Vagina (tissue), 2 donors: Measurements from ENCODE around the gene HIPK2.

Source experiments
- CTCF ChIP-seq, 3 experiments: fragments of 450-650 bp in 2 of 3; fragments of 200-600 bp in 1 of 3; sonication (generic) in 1 of 3; IDR thresholded peaks; one replicate each; pipeline ENCODE4 v1.5.1; 2017 to 2019; ENCODE audit warnings: antibody characterized with exemption in 3 of 3, mild to moderate bottlenecking in 2 of 3, moderate library complexity in 2 of 3
- POLR2A ChIP-seq, 2 donors: fragments of 450-650 bp; IDR thresholded peaks; one replicate each; pipeline ENCODE4 v1.6.1; 2017; ENCODE audit warnings: antibody characterized with exemption in 2 of 2, mild to moderate bottlenecking in 2 of 2, moderate library complexity in 2 of 2
- POLR2AphosphoS5 ChIP-seq, 2 donors: sonication (generic); formaldehyde crosslinking; IDR thresholded peaks; one replicate each; pipeline ENCODE4 v1.9.0; 2017; ENCODE audit warnings: antibody characterized with exemption in 2 of 2, mild to moderate bottlenecking in 2 of 2, low read depth in 1 of 2; ENCODE audit not compliant: insufficient read depth in 1 of 2

- TF ChIP-seq POLR2A (IDR thresholded peaks at IDR 0.05) (no peak), CTCF (IDR thresholded peaks at IDR 0.05) (no peak), POLR2AphosphoS5 (IDR thresholded peaks at IDR 0.05; ENCODE audit: insufficient read depth in 1 of 2, low read depth in 1 of 2) (no peak)
Measured at GRCh38 chr7:139525239-139525638, 252.6 kb downstream of the HIPK2 start.
